NCI-H524 (cell line): ENCODE results near the gene ERAP2.
"Not testable (repeated sequence)": the region's sequence is repeated elsewhere in the genome, so short reads cannot be mapped to it uniquely, and the experiment has no call there.

Experiments used
- DNase-seq, 2 experiments: peaks; one replicate each; lab custom pipeline; 2025; lab: John Stamatoyannopoulos, UW

The ERAP2 gene

GRCh38 chr5:96863114-96863513 is 13.2 kb upstream of the ERAP2 start:
- DNase-seq: no peak

- DNase-seq: no peak
These were observed 12.2 kb upstream of the ERAP2 start for GRCh38 chr5:96863949-96864584.

GRCh38 chr5:96864922-96865530 is 11.3 kb upstream of the ERAP2 start:
- no peak for DNase-seq

GRCh38 chr5:96868603-96869371 is 7.5 kb upstream of the ERAP2 start:
- DNase-seq: peak; percentile 10 to 41

- DNase-seq: no peak
These were observed 7.0 kb upstream of the ERAP2 start for GRCh38 chr5:96869372-96869641.

- DNase-seq: no peak
These were observed 5.9 kb upstream of the ERAP2 start for GRCh38 chr5:96870094-96871026.

- no peak for DNase-seq
These were observed 5.3 kb upstream of the ERAP2 start for GRCh38 chr5:96871027-96871399.

GRCh38 chr5:96871686-96872085 is 4.6 kb upstream of the ERAP2 start:
- no peak for DNase-seq

- DNase-seq: no peak
These were observed 2.9 kb upstream of the ERAP2 start for GRCh38 chr5:96873449-96873848.

GRCh38 chr5:96874631-96875030 is 1.7 kb upstream of the ERAP2 start:
- no peak for DNase-seq

- DNase-seq: no peak
These were observed 459 bp upstream of the ERAP2 start for GRCh38 chr5:96875791-96876291.

- DNase-seq: not testable (repeated sequence)
These were observed 723 bp downstream of the ERAP2 start for GRCh38 chr5:96876977-96877469.

- DNase-seq: no peak
These were observed 3.4 kb downstream of the ERAP2 start for GRCh38 chr5:96879665-96880064.

GRCh38 chr5:96880444-96881164 is 4.3 kb downstream of the ERAP2 start:
- no peak for DNase-seq

GRCh38 chr5:96881511-96882115 is 5.3 kb downstream of the ERAP2 start:
- DNase-seq: no peak

GRCh38 chr5:96883871-96884270 is 7.6 kb downstream of the ERAP2 start:
- DNase-seq: no peak

GRCh38 chr5:96884995-96885394 is 8.7 kb downstream of the ERAP2 start:
- DNase-seq: no peak

- DNase-seq: no peak
These were observed 9.4 kb downstream of the ERAP2 start for GRCh38 chr5:96885518-96886338.

GRCh38 chr5:96893342-96893741 is 17.0 kb downstream of the ERAP2 start:
- DNase-seq: no peak

GRCh38 chr5:96896276-96896675 is 20.0 kb downstream of the ERAP2 start:
- DNase-seq: no peak
